ENCODE data around the gene MAT2B.

Gene MAT2B

GRCh38 chr5:163505368-163506094 is at the start of gene MAT2B:
MAT2B (plus strand) TSS chr5:163505619; CDS start chr5:163505687, 68 bp downstream.
- no peak for TF ChIP-seq ZC3H10 (CRISPR knock-in tag; IDR thresholded peaks at IDR 0.05)
- TF ChIP-seq BACH2 (CRISPR knock-in tag; IDR thresholded peaks at IDR 0.05; ENCODE audit: borderline replicate concordance), result no peak
- TF ChIP-seq ZFP3 (CRISPR knock-in tag; IDR thresholded peaks at IDR 0.05), result peak; percentile 34; the same call in 1 of the 2 replicates
- no peak for TF ChIP-seq ZNF70 (CRISPR knock-in tag; IDR thresholded peaks at IDR 0.05)
- TF ChIP-seq GLIS3 (CRISPR knock-in tag; IDR thresholded peaks at IDR 0.05), result 0 out of 2 replicates have a peak, but pooled peaks have one; percentile 38
- TF ChIP-seq, protein P1, sequence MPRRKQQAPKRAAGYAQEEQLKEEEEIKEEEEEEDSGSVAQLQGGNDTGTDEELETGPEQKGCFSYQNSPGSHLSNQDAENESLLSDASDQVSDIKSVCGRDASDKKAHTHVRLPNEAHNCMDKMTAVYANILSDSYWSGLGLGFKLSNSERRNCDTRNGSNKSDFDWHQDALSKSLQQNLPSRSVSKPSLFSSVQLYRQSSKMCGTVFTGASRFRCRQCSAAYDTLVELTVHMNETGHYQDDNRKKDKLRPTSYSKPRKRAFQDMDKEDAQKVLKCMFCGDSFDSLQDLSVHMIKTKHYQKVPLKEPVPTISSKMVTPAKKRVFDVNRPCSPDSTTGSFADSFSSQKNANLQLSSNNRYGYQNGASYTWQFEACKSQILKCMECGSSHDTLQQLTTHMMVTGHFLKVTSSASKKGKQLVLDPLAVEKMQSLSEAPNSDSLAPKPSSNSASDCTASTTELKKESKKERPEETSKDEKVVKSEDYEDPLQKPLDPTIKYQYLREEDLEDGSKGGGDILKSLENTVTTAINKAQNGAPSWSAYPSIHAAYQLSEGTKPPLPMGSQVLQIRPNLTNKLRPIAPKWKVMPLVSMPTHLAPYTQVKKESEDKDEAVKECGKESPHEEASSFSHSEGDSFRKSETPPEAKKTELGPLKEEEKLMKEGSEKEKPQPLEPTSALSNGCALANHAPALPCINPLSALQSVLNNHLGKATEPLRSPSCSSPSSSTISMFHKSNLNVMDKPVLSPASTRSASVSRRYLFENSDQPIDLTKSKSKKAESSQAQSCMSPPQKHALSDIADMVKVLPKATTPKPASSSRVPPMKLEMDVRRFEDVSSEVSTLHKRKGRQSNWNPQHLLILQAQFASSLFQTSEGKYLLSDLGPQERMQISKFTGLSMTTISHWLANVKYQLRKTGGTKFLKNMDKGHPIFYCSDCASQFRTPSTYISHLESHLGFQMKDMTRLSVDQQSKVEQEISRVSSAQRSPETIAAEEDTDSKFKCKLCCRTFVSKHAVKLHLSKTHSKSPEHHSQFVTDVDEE (CRISPR knock-in tag; IDR thresholded peaks at IDR 0.05), result no peak
- ATAC-seq, result peak; percentile 92

GRCh38 chr5:163456029-163456589 is 49.3 kb upstream of the MAT2B start:
- ATAC-seq, result no peak
- peak; percentile 12; the same call in 1 of the 2 replicates for TF ChIP-seq ISL1 (CRISPR knock-in tag; IDR thresholded peaks at IDR 0.05)
- TF ChIP-seq, protein P1 (CRISPR knock-in tag; IDR thresholded peaks at IDR 0.05), result no peak

- no peak for TF ChIP-seq RARB (CRISPR knock-in tag; IDR thresholded peaks at IDR 0.05)
- no peak for TF ChIP-seq OSR1 (CRISPR knock-in tag; IDR thresholded peaks at IDR 0.05)
- no peak for TF ChIP-seq ZFP30 (CRISPR knock-in tag; IDR thresholded peaks at IDR 0.05)
- no peak for TF ChIP-seq PATZ1 (CRISPR knock-in tag; IDR thresholded peaks at IDR 0.05; ENCODE audit: borderline replicate concordance)
- no peak for TF ChIP-seq GLIS3 (CRISPR knock-in tag; IDR thresholded peaks at IDR 0.05)
- TF ChIP-seq, protein P2, sequence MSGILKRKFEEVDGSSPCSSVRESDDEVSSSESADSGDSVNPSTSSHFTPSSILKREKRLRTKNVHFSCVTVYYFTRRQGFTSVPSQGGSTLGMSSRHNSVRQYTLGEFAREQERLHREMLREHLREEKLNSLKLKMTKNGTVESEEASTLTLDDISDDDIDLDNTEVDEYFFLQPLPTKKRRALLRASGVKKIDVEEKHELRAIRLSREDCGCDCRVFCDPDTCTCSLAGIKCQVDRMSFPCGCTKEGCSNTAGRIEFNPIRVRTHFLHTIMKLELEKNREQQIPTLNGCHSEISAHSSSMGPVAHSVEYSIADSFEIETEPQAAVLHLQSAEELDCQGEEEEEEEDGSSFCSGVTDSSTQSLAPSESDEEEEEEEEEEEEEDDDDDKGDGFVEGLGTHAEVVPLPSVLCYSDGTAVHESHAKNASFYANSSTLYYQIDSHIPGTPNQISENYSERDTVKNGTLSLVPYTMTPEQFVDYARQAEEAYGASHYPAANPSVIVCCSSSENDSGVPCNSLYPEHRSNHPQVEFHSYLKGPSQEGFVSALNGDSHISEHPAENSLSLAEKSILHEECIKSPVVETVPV (CRISPR knock-in tag; IDR thresholded peaks at IDR 0.05), result no peak
- no peak for TF ChIP-seq BACH2 (CRISPR knock-in tag; IDR thresholded peaks at IDR 0.05; ENCODE audit: borderline replicate concordance)
- TF ChIP-seq TCF4 (CRISPR knock-in tag; IDR thresholded peaks at IDR 0.05; ENCODE audit: borderline replicate concordance), result no peak
- TF ChIP-seq, protein P1 (CRISPR knock-in tag; IDR thresholded peaks at IDR 0.05), result no peak
- TF ChIP-seq CREB5 (CRISPR knock-in tag; IDR thresholded peaks at IDR 0.05; ENCODE audit: low read depth), result no peak
- no peak for TF ChIP-seq ISL1 (CRISPR knock-in tag; IDR thresholded peaks at IDR 0.05)
- no peak for TF ChIP-seq ESRRG (CRISPR knock-in tag; IDR thresholded peaks at IDR 0.05)
- TF ChIP-seq PPARA (CRISPR knock-in tag; IDR thresholded peaks at IDR 0.05; ENCODE audit: borderline replicate concordance), result no peak
- no peak for ATAC-seq
Measured at GRCh38 chr5:163456840-163457239, 48.6 kb upstream of the MAT2B start.

All from SK-N-SH treated with all-trans-retinoic acid at 6 μM for 48 hours (cell line).